Muscle of arm (tissue), 12 donors: ENCODE results near the gene MAN1B1. TPM values are rescaled to one million over a fixed set of nuclear protein-coding genes. Genes with fewer than 3 reads are reported as not detected.

Experiments
- DNase-seq: peaks from one replicate; pipeline ENCODE4 v3.0.0-alpha.2; 2013
- polyA plus RNA-seq, 12 donors: library from polyadenylated mRNA; unstranded; fragments of 120-200 nt; gene quantifications; one replicate each; pipeline ENCODE4 v1.2.1, GENCODE V29; 2013; ENCODE audit not compliant: insufficient read length in 12 of 12

Gene MAN1B1
- polyA plus RNA-seq, 12 donors: 34.2 to 65.1 (median 37.7) TPM; not detected in 1

GRCh38 chr9:137141976-137142936 is 55.5 kb downstream of the MAN1B1 start:
- no peak for DNase-seq

- no peak for DNase-seq
Observed at GRCh38 chr9:137143459-137143858, 56.7 kb downstream of the MAN1B1 start.

- no peak for DNase-seq
Observed at GRCh38 chr9:137145731-137146526, 59.1 kb downstream of the MAN1B1 start.

- no peak for DNase-seq
Observed at GRCh38 chr9:137146527-137146918, 59.7 kb downstream of the MAN1B1 start.

GRCh38 chr9:137147091-137147792 is 60.5 kb downstream of the MAN1B1 start:
- no peak for DNase-seq

- DNase-seq: no peak
Observed at GRCh38 chr9:137147793-137148160, 61.0 kb downstream of the MAN1B1 start.

- no peak for DNase-seq
Observed at GRCh38 chr9:137148242-137148641, 61.5 kb downstream of the MAN1B1 start.

- DNase-seq: no peak
Observed at GRCh38 chr9:137148661-137149060, 61.9 kb downstream of the MAN1B1 start.

- no peak for DNase-seq
Observed at GRCh38 chr9:137149363-137149762, 62.6 kb downstream of the MAN1B1 start.

- no peak for DNase-seq
Observed at GRCh38 chr9:137149942-137150616, 63.3 kb downstream of the MAN1B1 start.

- DNase-seq: no peak
Observed at GRCh38 chr9:137150617-137151457, 64.1 kb downstream of the MAN1B1 start.

GRCh38 chr9:137152844-137153405 is 66.1 kb downstream of the MAN1B1 start:
- no peak for DNase-seq

GRCh38 chr9:137156567-137157375 is 70.0 kb downstream of the MAN1B1 start:
- DNase-seq: no peak

- DNase-seq: no peak
Observed at GRCh38 chr9:137157618-137158415, 71.0 kb downstream of the MAN1B1 start.

GRCh38 chr9:137158625-137159024 is 71.8 kb downstream of the MAN1B1 start:
- no peak for DNase-seq
